ENCODE measurements around the gene RNPS1. TPM values are rescaled to one million over a fixed set of nuclear protein-coding genes. Genes with fewer than 3 reads are reported as not detected.

RNPS1 gene
- total and polyA plus RNA-seq, 2 of the 4 experiments (the other 2 are of a cell fraction) = 57.5 to 192 TPM

DNA sequence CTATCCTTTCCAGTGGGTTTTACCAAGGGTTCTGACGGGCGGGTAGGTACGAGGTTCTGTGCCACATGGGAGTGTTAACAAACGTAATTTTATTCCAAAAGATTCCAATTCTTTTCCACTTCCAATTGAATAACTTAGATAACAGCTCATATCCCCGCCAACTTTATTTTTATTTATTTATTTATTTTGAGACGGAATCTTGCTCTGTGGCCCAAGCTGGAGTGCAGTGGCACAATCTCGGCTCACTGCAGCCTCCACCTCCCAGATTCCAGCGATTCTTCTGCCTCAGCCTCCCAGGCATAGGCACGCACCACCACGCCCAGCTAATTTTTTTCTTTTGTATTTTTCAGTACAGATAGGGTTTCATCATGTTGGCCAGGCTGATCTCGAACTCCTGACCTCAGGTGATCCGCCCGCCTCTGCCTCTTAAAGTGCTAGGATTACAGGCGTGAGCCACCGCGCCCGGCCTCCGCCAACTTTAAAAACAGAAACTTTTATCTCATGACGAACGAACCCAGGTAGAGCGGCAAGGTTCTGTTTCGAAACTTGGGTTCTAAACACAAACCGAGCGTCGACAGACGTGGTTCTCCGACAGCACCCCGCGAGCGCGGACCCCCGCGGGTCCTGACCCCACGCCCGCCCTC, 17.2 kb downstream of the RNPS1 start:
- Histone ChIP-seq H2AK5ac (ENCODE audit: low read depth, low read length) (peak overlapping the region; percentile 29; the same call in 1 of the 2 replicates), H3K4me3 (ENCODE audit: insufficient read depth, low read depth, low read length) (peak overlapping the region; percentile 52), H3K4me1 (ENCODE audit: control insufficient read depth, insufficient read depth, low read length) (peaks cover 9% of the 10 kb centered on the region), H2BK5ac (ENCODE audit: low read depth, low read length, poor library complexity, severe bottlenecking) (peak overlapping the region; percentile 0), H3K79me1 (ENCODE audit: low read depth in 1 of 2, low read length in 2 of 2) (peaks cover 18 to 45% of the 10 kb centered on the region in 2 experiments; a peak in 3 of 4 replicates), H2BK20ac (ENCODE audit: low read depth, low read length) (no peak overlapping the region), H2AFZ (replicated peaks; ENCODE audit: low read length, poor library complexity) (peak overlapping the region; percentile 89), H4K8ac (ENCODE audit: low read depth in 2 of 2, low read length in 2 of 2) (peak overlapping the region in 1 of 2 experiments; percentile 55; a peak in 1 of 4 replicates), H3K4ac (ENCODE audit: low read depth, low read length) (peak overlapping the region; percentile 76), H3K27ac (ENCODE audit: insufficient read depth, low read length) (peak overlapping the region; percentile 38), H3K9ac (ENCODE audit: low read depth, low read length) (peak overlapping the region; percentile 62), H3K56ac (ENCODE audit: extremely low read depth, insufficient read depth, low read length) (peak overlapping the region; percentile 55; the same call in 1 of the 2 replicates), H3K27me3 (ENCODE audit: control insufficient read depth, insufficient read depth, low read length) (no peaks in the 10 kb centered on the region), H4K91ac (ENCODE audit: insufficient read depth, low read depth, low read length) (peak overlapping the region; percentile 13; the same call in 1 of the 2 replicates), H2BK120ac (ENCODE audit: low read depth, low read length) (no peak overlapping the region), H4K20me1 (ENCODE audit: insufficient read depth, low read length) (peaks cover 16% of the 10 kb centered on the region), H3K4me2 (ENCODE audit: low read depth, low read length) (peak overlapping the region; percentile 70), H3K36me3 (ENCODE audit: control insufficient read depth, insufficient read depth, low read length) (peaks cover 32% of the 10 kb centered on the region), H2BK15ac (ENCODE audit: low read depth, low read length) (no peak overlapping the region), H4K5ac (ENCODE audit: low read depth, low read length) (peak overlapping the region; percentile 30), H3K9me1 (ENCODE audit: insufficient read depth, low read length) (0 out of 2 replicates have a peak, but pooled peaks cover 2% of the 10 kb centered on the region), H3K9me3 (ENCODE audit: control insufficient read depth, insufficient read depth, low read length) (no peaks in the 10 kb centered on the region), H2AK9ac (replicated peaks; ENCODE audit: low read depth, low read length, poor library complexity) (peak overlapping the region; percentile 84), H3K18ac (ENCODE audit: low read depth, low read length) (no peak overlapping the region), H3K14ac (replicated peaks; ENCODE audit: low read depth, low read length) (peak overlapping the region; percentile 60), H3K23ac (ENCODE audit: low read depth, low read length) (peak overlapping the region; percentile 56; the same call in 1 of the 2 replicates)
- CTCF ChIA-PET = interaction anchor here (0.9 kb wide), 2 partner anchors 9 to 12 kb away, joined by 3 to 4 read pairs; no protein-coding TSS in a partner anchor
- intact Hi-C loops (cut with micrococcal nuclease) (no loop called here), in situ Hi-C loops (cut with MboI; ENCODE audit: low sequenced_read_pairs) (loop anchor here (10.0 kb wide), 1 partner anchor 254 kb away; no protein-coding TSS in a partner anchor), dilution Hi-C loops (cut with HindIII; ENCODE audit: low sequenced_read_pairs, unreplicated experiment) (no loop called here)
- peak; percentile 4 for ATAC-seq (ENCODE audit: low read depth)
- no TSS peak for BruUV-seq (replicated peaks)
- TF ChIP-seq, protein P1, sequence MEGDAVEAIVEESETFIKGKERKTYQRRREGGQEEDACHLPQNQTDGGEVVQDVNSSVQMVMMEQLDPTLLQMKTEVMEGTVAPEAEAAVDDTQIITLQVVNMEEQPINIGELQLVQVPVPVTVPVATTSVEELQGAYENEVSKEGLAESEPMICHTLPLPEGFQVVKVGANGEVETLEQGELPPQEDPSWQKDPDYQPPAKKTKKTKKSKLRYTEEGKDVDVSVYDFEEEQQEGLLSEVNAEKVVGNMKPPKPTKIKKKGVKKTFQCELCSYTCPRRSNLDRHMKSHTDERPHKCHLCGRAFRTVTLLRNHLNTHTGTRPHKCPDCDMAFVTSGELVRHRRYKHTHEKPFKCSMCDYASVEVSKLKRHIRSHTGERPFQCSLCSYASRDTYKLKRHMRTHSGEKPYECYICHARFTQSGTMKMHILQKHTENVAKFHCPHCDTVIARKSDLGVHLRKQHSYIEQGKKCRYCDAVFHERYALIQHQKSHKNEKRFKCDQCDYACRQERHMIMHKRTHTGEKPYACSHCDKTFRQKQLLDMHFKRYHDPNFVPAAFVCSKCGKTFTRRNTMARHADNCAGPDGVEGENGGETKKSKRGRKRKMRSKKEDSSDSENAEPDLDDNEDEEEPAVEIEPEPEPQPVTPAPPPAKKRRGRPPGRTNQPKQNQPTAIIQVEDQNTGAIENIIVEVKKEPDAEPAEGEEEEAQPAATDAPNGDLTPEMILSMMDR (conservative IDR thresholded peaks at IDR 0.05; ENCODE audit: low read depth, low read length) = no peak
- peak; percentile 12; the same call in 1 of the 2 replicates for TF ChIP-seq BHLHE40 (IDR thresholded peaks at IDR 0.05; ENCODE audit: low read depth, low read length)
- POLR2A ChIA-PET (ENCODE audit: unreplicated experiment) = no interaction called here
- 0% methylated on average over 18 of the region's 35 CpGs; no CpG with 5 or more reads in 1 of the 2 experiments for WGBS, 2 experiments (ENCODE audit: extremely low coverage in 2 of 2, insufficient read length in 1 of 2)
- DNase-seq = no peak

All from IMR-90 (cell line).